ENCODE data around the gene SYT13. TPM values are rescaled to one million over a fixed set of nuclear protein-coding genes. Genes with fewer than 3 reads are reported as not detected.

SYT13 gene
- total RNA-seq, 1 donor from 2014 or later = 17.4 TPM

DNA sequence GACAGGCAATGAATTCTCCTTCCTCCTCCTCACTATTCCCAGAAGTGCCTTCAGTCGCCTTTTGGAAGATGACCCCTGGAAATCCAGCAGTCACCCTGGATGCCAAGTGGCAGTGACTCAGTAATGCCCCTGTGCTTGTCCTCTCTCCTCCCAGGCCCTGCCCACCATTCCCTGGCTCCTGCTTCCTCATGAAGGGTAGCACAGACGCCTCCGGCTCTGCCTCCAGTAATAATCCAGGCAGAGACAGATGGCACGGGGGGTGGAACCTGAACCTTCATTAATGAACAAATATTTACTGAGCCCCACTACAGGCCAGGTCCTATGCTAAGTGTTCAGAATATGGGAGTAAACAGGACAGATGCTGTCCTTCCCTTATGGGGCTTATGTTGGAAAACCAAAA, 23.2 kb downstream of the SYT13 start:
- H3K36me3 Mint-ChIP-seq = no peaks in the 10 kb centered on the region
- no peaks in the 10 kb centered on the region for H3K27me3 Mint-ChIP-seq
- peaks cover 4% of the 10 kb centered on the region for H3K4me1 Mint-ChIP-seq (ENCODE audit: unreplicated experiment)

DNA sequence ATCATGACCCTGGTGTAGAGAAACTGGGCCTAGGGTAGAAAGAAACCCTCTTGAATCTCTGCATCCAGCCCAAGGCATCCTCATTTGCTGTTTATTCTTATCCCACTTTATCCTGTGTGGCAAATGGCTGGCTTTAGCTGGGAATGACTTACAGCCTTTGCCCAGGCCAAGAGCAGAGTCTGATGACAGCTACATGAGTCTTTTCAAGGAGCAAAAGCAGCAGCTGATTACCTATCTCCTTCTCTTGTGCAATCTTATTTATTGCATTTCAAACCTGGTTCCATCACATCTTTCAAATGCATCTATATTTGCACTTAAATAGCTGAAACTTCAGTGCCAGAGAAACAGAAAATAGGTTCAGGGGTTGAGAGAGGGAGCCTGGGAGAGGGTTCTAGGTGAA, 26.1 kb downstream of the SYT13 start:
- Mint-ChIP-seq H3K9me3 (no peaks in the 10 kb centered on the region), H3K27me3 (no peaks in the 10 kb centered on the region), H3K36me3 (no peaks in the 10 kb centered on the region), H3K4me1 (ENCODE audit: unreplicated experiment) (no peaks in the 10 kb centered on the region), H3K27ac (no peak overlapping the region), H3K4me3 (no peak overlapping the region)
- DNase-seq (ENCODE audit: extremely low spot score, unreplicated experiment) = no peak
- TF ChIP-seq, protein P1, sequence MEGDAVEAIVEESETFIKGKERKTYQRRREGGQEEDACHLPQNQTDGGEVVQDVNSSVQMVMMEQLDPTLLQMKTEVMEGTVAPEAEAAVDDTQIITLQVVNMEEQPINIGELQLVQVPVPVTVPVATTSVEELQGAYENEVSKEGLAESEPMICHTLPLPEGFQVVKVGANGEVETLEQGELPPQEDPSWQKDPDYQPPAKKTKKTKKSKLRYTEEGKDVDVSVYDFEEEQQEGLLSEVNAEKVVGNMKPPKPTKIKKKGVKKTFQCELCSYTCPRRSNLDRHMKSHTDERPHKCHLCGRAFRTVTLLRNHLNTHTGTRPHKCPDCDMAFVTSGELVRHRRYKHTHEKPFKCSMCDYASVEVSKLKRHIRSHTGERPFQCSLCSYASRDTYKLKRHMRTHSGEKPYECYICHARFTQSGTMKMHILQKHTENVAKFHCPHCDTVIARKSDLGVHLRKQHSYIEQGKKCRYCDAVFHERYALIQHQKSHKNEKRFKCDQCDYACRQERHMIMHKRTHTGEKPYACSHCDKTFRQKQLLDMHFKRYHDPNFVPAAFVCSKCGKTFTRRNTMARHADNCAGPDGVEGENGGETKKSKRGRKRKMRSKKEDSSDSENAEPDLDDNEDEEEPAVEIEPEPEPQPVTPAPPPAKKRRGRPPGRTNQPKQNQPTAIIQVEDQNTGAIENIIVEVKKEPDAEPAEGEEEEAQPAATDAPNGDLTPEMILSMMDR (conservative IDR thresholded peaks at IDR 0.05) = no peak

More for the DNA sequence above, 23.2 kb downstream of the SYT13 start:
- TF ChIP-seq, protein P1 (conservative IDR thresholded peaks at IDR 0.05) = no peak
- no peak for DNase-seq (ENCODE audit: extremely low spot score, unreplicated experiment)
- H3K27ac Mint-ChIP-seq = no peak overlapping the region
- H3K4me3 Mint-ChIP-seq = no peak overlapping the region
- H3K9me3 Mint-ChIP-seq = no peaks in the 10 kb centered on the region

DNA sequence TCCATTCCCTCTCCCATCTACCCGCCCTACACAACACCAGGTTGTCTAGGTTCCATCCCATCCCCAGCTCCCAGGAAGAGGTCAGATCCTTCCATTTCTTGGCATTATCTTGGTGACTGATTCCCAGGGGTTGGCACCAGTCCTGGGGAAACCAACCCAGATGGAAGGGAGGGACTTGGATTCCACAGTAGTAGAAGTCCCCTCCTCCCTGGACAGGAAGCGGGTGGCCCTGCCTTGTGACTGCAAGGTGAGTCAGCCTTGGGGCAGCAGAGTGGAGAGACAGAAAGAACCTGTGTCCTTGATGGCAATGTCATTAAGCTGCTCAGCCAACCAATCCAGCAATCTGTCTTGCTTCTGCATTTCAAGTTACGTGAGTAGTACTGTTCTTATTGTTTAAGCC, 26.5 kb downstream of the SYT13 start:
- Mint-ChIP-seq H3K36me3 (no peaks in the 10 kb centered on the region), H3K27me3 (no peaks in the 10 kb centered on the region), H3K27ac (no peak overlapping the region), H3K4me1 (ENCODE audit: unreplicated experiment) (no peaks in the 10 kb centered on the region), H3K4me3 (no peak overlapping the region), H3K9me3 (no peaks in the 10 kb centered on the region)
- TF ChIP-seq, protein P1 (conservative IDR thresholded peaks at IDR 0.05) = no peak
- DNase-seq (ENCODE audit: extremely low spot score, unreplicated experiment) = no peak

DNA sequence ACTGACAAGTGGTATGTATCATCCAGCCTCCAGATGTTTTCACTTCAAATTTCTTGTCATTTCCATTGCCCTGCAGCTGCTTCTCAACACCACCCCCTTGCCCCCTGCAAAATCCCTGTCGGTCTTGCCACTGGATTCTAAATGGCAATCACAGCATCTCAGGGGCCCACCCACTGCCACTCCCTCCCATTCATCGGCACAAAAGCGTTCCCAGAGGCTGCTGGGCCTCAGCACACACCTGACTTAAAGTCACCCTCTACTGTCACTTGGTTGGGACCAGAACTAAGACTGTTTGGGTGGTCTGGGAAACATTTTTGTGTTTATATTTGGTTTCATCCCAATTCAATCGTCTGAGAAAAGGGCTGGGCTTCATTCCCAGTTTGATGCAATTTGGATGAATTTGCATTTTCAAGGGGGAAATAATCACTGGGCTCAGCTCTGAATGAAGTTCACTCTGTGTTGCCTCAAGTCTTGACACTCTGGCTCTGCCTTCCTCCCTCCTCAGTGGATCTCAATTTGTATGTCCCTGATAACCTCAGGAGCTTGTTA, 27.1 kb downstream of the SYT13 start:
- Mint-ChIP-seq H3K27ac (no peak overlapping the region), H3K27me3 (no peaks in the 10 kb centered on the region), H3K36me3 (no peaks in the 10 kb centered on the region), H3K4me1 (ENCODE audit: unreplicated experiment) (no peaks in the 10 kb centered on the region), H3K9me3 (no peaks in the 10 kb centered on the region), H3K4me3 (no peak overlapping the region)
- DNase-seq (ENCODE audit: extremely low spot score, unreplicated experiment) = no peak
- TF ChIP-seq, protein P1 (conservative IDR thresholded peaks at IDR 0.05) = no peak

DNA sequence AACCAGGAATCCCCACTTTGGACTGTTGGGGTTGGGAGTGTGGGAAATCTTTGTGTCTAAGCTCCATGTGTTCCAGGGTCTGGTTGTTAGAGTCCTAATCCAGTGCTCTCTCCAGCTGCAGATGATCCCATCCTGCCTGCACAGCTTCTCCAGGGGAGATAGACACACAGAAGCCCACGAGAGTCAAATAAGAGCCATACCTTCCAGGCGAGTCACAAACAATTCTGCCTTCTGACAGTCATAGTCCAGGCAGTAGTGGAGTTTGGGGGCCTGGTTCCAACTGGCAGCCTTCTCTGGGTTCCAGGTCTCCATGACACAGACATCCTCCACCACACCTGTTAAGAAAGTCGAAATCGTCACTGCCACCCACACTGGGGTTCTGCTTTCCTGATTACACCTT, 32.1 kb downstream of the SYT13 start:
- peaks cover 3% of the 10 kb centered on the region for H3K27me3 Mint-ChIP-seq
- DNase-seq (ENCODE audit: extremely low spot score, unreplicated experiment) = no peak
- H3K36me3 Mint-ChIP-seq = no peaks in the 10 kb centered on the region
- no peaks in the 10 kb centered on the region for H3K4me1 Mint-ChIP-seq (ENCODE audit: unreplicated experiment)
- TF ChIP-seq, protein P1 (conservative IDR thresholded peaks at IDR 0.05) = no peak
- no peak overlapping the region for H3K4me3 Mint-ChIP-seq
- no peak overlapping the region for H3K27ac Mint-ChIP-seq
- H3K9me3 Mint-ChIP-seq = no peaks in the 10 kb centered on the region

DNA sequence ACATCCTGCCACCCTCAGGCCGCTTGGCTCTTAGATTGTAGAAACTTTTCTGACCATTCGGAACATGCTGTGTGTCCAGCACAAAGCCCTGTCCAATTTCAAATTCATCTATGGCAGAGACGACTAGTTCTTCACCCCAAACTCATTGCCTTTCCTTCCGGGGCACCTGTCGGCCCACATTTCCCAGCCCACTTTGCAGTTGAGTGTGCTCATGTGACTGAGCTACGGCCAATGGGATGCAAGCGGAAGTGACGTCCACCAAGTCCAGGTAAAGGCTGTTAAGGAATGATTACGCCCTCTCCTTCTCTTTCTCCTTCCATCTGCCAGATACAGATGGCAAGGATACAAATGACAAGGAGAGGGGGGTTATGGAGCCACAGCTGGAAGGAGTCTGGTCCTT, 32.5 kb downstream of the SYT13 start:
- Mint-ChIP-seq H3K9me3 (no peaks in the 10 kb centered on the region), H3K27me3 (peaks cover 3% of the 10 kb centered on the region), H3K36me3 (no peaks in the 10 kb centered on the region), H3K4me3 (no peak overlapping the region), H3K4me1 (ENCODE audit: unreplicated experiment) (no peaks in the 10 kb centered on the region), H3K27ac (no peak overlapping the region)
- TF ChIP-seq, protein P1 (conservative IDR thresholded peaks at IDR 0.05) = no peak
- DNase-seq (ENCODE audit: extremely low spot score, unreplicated experiment) = no peak
